H7 (cell line): ENCODE data around the gene CORIN. TPM values are rescaled to one million over a fixed set of nuclear protein-coding genes. Genes with fewer than 3 reads are reported as not detected.

ENCODE experiments used
- DNase-seq: peaks from one replicate; pipeline ENCODE4 v3.0.0; 2012
- H3K27me3 ChIP-seq: 2 replicates; pipeline ENCODE4 v1.6.0; 2011; ENCODE audit warnings: mild to moderate bottlenecking, low read length; ENCODE audit not compliant: control insufficient read depth, insufficient read depth
- H3K36me3 ChIP-seq: replicated peaks from 2 replicates; pipeline ENCODE4 v1.5.1; 2011; ENCODE audit warnings: low read length; ENCODE audit not compliant: control insufficient read depth, insufficient read depth
- H3K4me3 ChIP-seq: 2 replicates; pipeline ENCODE4 v1.5.1; 2011; ENCODE audit warnings: low read depth, mild to moderate bottlenecking, control low read depth, low read length, moderate library complexity; ENCODE audit not compliant: insufficient read depth
- total RNA-seq: library from RNA; depleted of rRNA; stranded (reverse); fragments of >200 nt; shearing (Covaris generic); gene quantifications from 2 replicates; pipeline ENCODE4 v1.2.3, GENCODE V29; 2014

The CORIN gene
- total RNA-seq, 1 experiment from 2014 or later = 0.07 TPM

- Histone ChIP-seq H3K4me3 (no peak overlapping the region), H3K36me3 (no peaks in the 10 kb centered on the region), H3K27me3 (no peaks in the 10 kb centered on the region)
- no peak for DNase-seq
Observed at GRCh38 chr4:47617607-47618006, 220.3 kb downstream of the CORIN start.

DNA sequence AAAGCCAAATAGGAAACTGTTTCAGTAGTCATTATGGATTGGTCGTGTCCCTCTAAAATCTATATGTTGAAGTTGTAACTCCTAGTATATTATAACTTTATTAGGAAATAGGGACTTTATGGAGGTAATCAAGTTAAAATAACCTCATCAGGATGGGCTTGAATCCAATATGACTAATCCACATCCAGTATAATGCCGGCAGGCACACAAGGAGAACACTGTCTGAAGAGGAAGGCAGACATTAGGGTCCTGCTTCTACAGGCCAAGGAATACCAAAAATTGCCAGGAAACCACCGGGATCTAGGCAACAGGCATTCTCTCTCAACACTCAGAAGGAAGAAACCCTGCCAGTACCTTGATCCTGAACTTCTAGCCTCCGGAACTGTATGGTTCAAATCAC lies 222.5 kb downstream of the CORIN start:
- Histone ChIP-seq H3K4me3 (no peak overlapping the region), H3K36me3 (no peaks in the 10 kb centered on the region), H3K27me3 (no peaks in the 10 kb centered on the region)
- DNase-seq = no peak

DNA sequence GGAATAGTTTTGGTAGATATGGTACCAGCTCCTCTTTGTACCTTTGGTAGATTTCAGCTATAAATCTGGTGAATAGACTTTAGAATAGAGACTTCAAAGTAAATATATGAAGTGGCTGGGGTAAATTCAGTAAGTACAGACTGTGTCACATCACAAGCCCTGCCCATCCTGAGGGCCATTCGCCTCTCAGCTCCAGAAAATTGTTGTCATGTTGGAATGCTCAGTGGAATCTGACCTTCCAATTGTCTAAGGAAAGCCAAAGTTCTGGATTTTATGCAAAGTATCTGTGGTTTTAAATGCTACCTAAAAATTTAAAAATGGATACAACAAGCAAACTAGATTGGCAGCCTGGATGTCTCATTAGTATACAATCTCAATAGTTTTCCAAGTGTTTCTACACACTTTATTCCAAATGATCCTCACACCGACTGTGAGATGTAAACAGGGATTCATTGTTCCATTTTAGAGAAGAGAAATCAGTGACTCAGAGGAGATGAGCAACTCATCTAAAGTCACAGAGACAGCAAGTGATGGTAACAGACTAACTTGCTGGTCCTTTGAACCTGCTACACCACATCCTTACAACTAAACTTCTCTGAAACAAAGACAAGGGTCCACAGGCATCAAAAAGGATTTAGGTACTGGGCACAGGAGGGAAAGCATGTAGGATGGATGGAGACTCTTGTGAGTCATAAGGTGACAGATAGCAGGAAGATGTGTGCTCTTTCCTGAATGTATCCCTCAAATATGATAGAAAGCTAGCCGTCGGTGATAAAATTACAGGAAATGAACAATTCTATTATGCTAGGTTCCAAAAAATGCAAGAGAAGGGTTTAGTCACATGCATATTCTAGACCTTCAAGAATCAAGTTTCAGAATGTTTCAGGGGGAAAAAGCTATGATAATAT lies 225.5 kb downstream of the CORIN start:
- Histone ChIP-seq H3K27me3 (no peaks in the 10 kb centered on the region), H3K36me3 (no peaks in the 10 kb centered on the region), H3K4me3 (no peak overlapping the region)
- DNase-seq = no peak

- no peak overlapping the region for H3K4me3 ChIP-seq
- DNase-seq = no peak
- no peaks in the 10 kb centered on the region for H3K27me3 ChIP-seq
- no peaks in the 10 kb centered on the region for H3K36me3 ChIP-seq
Observed at GRCh38 chr4:47606482-47606881, 231.4 kb downstream of the CORIN start.

GRCh38 chr4:47598896-47599295 lies 239.0 kb downstream of the CORIN start:
- no peak for DNase-seq
- no peaks in the 10 kb centered on the region for H3K36me3 ChIP-seq
- H3K4me3 ChIP-seq = no peak overlapping the region
- no peaks in the 10 kb centered on the region for H3K27me3 ChIP-seq

DNA sequence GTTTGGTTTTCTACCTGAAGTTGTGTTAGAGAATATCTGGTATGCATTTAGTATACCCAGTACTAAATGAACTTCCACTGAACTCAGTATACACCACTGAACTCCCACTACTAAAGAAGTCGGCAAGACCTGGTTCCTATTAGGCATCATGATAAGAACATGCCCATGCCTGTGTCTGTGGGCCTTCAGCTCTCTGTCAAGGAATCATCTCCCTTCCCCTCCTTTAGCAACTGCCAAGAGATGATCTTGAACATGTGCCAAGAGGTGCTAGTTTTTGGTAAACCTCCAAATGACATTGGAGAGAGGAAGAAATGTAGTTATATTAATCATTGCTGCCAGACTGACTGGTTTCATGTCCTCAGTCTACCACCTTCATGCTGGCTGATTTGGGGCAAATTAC lies 239.5 kb downstream of the CORIN start:
- H3K27me3 ChIP-seq = no peaks in the 10 kb centered on the region
- no peak for DNase-seq
- H3K4me3 ChIP-seq = no peak overlapping the region
- no peaks in the 10 kb centered on the region for H3K36me3 ChIP-seq

GRCh38 chr4:47597696-47598095 lies 240.2 kb downstream of the CORIN start:
- no peak overlapping the region for H3K4me3 ChIP-seq
- no peaks in the 10 kb centered on the region for H3K27me3 ChIP-seq
- no peak for DNase-seq
- no peaks in the 10 kb centered on the region for H3K36me3 ChIP-seq

- H3K36me3 ChIP-seq = no peaks in the 10 kb centered on the region
- no peak for DNase-seq
- no peaks in the 10 kb centered on the region for H3K27me3 ChIP-seq
- H3K4me3 ChIP-seq = no peak overlapping the region
Observed at GRCh38 chr4:47590325-47590724, 247.5 kb downstream of the CORIN start.

GRCh38 chr4:47579235-47579634 lies 258.6 kb downstream of the CORIN start:
- Histone ChIP-seq H3K27me3 (no peaks in the 10 kb centered on the region), H3K36me3 (no peaks in the 10 kb centered on the region), H3K4me3 (no peak overlapping the region)
- DNase-seq = no peak

DNA sequence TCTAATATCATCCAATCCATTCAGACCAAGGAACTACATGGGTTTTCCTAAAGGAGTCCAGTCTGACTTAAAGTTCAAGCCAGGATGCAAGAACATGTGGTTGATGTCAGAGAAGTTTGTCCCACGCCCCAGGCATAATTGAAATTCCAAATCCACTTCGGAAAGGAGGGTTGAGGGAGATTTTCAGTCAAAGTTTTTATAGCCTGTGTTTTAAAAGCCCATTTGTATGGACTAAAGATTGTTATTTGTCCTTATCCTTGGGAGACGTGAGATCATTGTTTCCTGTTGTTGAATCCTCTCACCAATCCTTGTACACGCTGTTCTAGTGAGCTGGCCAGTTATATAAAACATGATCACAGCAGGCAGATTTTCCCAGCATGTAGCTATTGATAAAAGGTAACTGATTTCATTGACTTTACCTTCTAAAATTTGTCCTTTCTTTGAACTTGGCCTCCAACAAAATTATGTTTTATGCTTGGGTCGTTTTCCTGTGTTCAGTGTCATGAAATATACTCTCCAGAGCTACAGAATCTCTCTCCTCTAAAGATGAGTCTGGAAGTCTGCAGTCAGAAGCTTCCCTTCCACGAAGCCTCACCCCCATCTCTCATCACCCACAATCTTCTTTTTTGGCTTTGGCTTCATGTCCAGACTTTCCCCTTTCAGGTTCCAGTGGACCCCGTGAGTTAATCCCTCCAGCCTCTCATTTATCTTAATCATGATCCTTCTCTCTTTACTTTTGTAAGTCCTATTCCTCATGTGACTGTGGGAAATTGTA lies 259.9 kb downstream of the CORIN start:
- H3K36me3 ChIP-seq = no peaks in the 10 kb centered on the region
- no peaks in the 10 kb centered on the region for H3K27me3 ChIP-seq
- H3K4me3 ChIP-seq = no peak overlapping the region
- DNase-seq = no peak

DNA sequence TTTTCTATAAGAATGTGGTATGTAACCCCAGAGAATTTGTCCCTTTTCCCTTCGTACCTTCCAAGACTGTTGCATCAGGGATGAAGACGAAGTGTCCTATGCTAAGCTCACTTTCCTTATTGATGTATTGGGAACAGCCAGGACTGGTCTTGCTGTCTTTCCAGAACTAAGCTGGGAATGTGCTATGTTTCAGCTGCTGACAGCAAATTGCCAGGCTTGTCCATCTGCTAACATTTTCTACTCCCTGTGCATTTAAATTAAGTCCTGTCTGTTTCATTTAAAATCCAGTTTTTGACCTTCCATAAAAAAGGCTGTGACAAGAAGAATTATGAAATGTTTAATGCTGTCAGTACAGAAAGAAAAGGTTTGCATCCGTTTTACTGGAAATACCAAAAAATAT lies 264.9 kb downstream of the CORIN start:
- Histone ChIP-seq H3K36me3 (no peaks in the 10 kb centered on the region), H3K4me3 (no peak overlapping the region), H3K27me3 (no peaks in the 10 kb centered on the region)
- DNase-seq = no peak

- DNase-seq = no peak
- Histone ChIP-seq H3K4me3 (no peak overlapping the region), H3K27me3 (no peaks in the 10 kb centered on the region), H3K36me3 (no peaks in the 10 kb centered on the region)
Observed at GRCh38 chr4:47570816-47571215, 267.1 kb downstream of the CORIN start.

DNA sequence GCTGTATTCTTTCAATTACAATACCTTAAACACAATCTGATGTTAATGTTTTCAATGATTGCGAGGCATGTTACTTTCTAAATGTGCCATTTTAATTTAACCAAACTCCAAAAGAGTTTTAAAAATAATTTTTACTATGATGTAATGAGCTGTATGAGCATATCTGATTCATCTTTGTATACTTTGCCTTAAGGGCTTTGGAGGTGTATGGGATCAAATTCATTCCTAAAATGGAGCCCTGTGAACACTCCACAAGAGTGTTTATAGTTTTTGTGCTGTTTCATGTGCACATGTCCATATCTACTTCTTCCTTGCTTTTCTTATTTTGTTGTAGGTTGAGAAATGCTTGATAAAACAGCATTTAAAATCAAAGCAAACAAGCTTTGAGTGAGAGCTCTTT lies 270.4 kb downstream of the CORIN start:
- Histone ChIP-seq H3K27me3 (no peaks in the 10 kb centered on the region), H3K36me3 (no peaks in the 10 kb centered on the region), H3K4me3 (no peak overlapping the region)
- DNase-seq = no peak

DNA sequence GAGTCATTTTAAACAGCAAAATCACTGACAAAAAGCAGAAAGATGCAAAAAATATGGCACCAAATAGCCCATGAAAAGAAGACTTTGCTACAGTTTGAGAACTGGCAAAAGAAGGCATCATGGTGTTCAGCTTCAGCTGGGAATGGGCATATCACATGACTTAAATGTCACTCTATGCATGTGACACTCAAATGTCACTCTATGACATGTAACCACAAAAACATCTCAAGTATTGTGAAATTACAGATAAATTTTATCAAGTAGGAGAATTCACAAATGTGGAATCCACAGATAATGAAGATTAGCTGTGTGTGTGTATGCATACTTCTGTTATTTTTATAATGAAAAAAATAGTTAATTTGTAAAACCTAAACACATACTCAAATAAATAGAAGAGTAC lies 270.9 kb downstream of the CORIN start:
- Histone ChIP-seq H3K27me3 (no peaks in the 10 kb centered on the region), H3K4me3 (no peak overlapping the region), H3K36me3 (no peaks in the 10 kb centered on the region)
- DNase-seq = no peak

- DNase-seq = no peak
- Histone ChIP-seq H3K4me3 (no peak overlapping the region), H3K27me3 (no peaks in the 10 kb centered on the region), H3K36me3 (no peaks in the 10 kb centered on the region)
Observed at GRCh38 chr4:47566566-47566965, 271.3 kb downstream of the CORIN start.
